ENCODE results near the gene ZNF214. TPM values are rescaled to one million over a fixed set of nuclear protein-coding genes. Genes with fewer than 3 reads are reported as not detected.
"Not testable (repeated sequence)": the region's sequence is repeated elsewhere in the genome, so short reads cannot be mapped to it uniquely, and the experiment has no call there.

ZNF214 gene
- total RNA-seq, 1 donor from 2014 or later: 0.77 TPM

DNA sequence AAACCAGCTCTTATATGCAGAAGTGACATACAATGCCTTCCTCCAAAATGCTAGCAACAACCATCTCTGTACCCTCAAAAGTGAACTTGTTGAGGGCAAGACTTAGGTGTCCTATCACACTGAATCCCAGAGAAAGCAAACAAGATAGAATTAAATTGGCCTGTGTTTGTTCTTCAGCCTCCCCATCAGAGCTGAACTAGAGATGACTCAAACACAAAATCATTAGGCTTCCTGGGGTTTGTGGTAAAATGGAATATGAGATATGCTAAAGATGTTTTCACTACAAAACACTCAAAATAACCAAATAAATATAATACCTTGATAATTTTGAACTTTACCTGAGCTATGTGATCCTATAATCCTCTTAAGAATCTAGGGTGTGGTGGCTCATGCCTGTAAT is 31.6 kb downstream of the ZNF214 start:
- DNase-seq (ENCODE audit: low read depth in 2 of 2): no peak

DNA sequence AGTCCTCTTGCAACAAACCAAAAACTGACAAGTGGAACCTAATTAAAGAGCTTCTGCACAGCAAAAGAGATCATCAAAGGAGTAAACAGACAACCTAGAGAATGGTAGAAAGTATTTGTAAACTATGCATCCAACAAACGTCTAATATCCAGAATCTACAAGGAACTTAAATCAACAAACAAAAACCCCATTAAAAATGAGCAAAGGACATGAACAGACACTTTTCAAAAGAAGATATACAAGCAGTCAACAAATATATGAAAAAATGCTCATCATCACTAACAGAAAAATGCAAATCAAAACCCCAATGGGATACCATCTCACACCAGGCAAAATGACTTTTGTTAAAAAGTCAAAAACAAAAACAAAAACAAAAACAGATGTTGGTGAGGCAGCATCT is 33.7 kb downstream of the ZNF214 start:
- no peak for DNase-seq (ENCODE audit: low read depth in 2 of 2)

DNA sequence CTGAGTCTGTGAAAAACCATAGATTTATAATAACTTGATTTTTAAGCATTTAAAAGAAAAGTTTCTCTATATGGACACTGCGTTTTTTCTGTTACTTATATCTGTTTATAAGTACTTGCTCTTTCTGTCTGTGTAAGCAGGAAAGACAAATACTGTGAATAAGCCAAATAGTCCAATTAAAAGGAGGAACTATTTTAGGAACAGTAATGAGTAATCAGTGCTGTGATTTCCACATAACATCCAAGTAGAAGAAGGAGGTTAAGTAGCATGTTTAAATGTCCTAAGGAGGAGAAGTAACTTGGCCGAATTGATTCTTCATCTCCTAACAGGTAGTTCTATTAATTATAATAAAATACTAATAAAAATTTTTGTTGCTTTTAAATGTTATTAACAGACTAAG is 40.8 kb downstream of the ZNF214 start:
- DNase-seq (ENCODE audit: low read depth in 2 of 2): no peak

DNA sequence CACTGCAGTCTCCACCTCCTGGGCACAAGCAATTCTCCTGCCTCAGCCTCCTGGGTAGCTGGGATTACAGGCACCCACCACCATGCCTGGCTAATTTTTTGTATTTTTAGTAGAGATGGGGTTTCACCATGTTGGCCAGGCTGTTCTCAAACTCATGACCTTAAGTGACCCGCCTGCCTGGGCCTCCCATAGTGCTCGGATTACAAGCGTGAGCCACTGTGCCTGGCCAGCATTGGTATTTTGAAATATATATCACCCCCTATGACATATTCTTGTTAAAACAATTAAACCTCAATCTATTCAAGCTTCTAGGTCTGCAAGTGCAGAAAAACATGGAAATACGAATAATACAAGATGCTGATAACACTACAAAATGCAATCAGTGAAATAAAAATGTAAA is 50.3 kb downstream of the ZNF214 start:
- not testable (repeated sequence) for DNase-seq (ENCODE audit: low read depth in 2 of 2)

DNA sequence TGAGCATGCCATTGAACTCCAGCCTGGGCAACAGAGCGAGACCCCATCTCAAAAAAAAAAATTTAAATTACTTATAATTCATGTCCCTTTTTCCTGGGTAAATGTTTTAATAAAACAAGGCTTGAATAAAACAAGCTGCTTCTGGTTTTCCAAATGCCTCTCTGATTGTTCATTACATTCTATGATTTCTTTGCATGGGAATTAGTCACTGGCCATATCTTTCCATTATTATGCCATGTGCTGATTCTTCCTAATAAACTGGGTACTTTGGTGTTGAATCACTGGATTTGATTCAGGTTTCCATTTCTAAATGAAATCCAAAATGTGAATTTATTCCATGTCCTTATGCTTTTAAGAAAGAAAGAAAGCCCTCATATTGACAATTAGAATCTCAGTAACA is 51.3 kb downstream of the ZNF214 start:
- no peak for DNase-seq (ENCODE audit: low read depth in 2 of 2)

DNA sequence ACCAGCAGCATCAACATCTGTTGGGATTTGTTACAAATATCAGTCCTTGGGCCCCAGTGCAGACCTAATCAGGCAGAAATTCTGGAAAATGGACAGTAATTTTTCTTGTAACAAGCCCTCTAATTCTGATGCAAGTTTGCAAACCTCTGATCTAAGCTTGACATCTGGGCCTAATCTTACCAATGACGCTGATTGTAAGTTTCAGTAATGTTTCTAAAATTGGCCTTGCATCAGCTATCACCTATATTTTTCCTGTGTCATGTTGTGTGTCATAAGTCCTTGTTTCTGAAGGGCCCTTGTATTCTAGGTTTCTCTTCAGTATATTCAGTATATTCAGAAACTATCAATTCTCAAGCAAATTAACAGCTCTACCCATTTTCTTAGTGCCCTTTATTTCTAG is 57.5 kb downstream of the ZNF214 start:
- DNase-seq (ENCODE audit: low read depth in 2 of 2): no peak

DNA sequence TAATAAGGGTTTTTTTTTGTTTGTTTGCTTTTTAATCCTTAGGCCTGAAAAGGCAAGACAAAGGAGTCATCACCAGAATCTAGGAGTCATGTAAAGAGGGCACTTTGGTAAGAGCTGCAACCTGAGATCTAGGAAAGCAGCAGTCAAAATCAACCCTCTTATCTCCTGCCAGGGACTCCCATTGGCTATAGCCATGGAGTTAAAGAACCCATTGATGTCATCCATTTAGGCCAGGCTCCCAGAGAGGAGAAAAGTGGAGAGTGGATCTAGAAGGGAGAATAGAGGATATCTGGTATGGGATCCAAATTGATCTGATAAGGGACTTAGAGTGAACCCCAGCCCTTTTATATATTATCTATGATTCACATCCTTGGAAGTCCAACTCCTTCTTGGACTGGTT is 58.0 kb downstream of the ZNF214 start:
- no peak for DNase-seq (ENCODE audit: low read depth in 2 of 2)

DNA sequence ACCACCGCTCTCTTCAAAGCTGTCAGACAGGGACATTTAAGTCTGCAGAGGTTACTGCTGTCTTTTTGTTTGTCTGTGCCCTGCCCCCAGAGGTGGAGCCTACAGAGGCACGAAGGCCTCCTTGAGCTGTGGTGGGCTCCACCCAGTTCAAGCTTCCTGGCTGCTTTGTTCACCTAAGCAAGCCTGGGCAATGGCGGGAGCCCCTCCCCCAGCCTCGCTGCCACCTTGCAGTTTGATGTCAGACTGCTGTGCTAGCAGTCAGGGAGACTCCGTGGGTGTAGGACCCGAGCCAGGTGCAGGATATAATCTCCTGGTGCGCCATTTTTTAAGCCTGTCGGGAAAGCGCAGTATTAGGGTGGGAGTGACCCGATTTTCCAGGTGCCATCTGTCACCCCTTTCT is 65.9 kb downstream of the ZNF214 start:
- not testable (repeated sequence) for DNase-seq (ENCODE audit: low read depth in 2 of 2)

Other genes starting within 250 kb of the ZNF214 start
- under 0.01 TPM in 2 replicates for gene OR2AG2, start 248.4 kb downstream of the ZNF214 start, total RNA-seq
- not detected in 2 replicates for gene OR2AG1, start 237.3 kb downstream of the ZNF214 start, total RNA-seq
- under 0.01 and 0.25 TPM in 2 replicates for gene OR6A2, start 220.7 kb downstream of the ZNF214 start, total RNA-seq
- not detected in 2 replicates for gene OR10A5, start 174.7 kb downstream of the ZNF214 start, total RNA-seq
- gene OR10A2, start 157.3 kb downstream of the ZNF214 start, total RNA-seq: not detected in 2 replicates
- gene OR10A4, start 143.7 kb downstream of the ZNF214 start, total RNA-seq: not detected in 2 replicates
- gene OR2D2, start 127.8 kb downstream of the ZNF214 start, total RNA-seq: 0.13 and 0.25 TPM in 2 replicates
- not detected in 2 replicates for gene OR2D3, start 99.3 kb downstream of the ZNF214 start, total RNA-seq
- gene ZNF215, start 93.9 kb downstream of the ZNF214 start, total RNA-seq: 1.3 TPM in 2 replicates
- under 0.01 TPM in 2 replicates for gene NLRP14, start 133 bp upstream of the ZNF214 start, total RNA-seq
- not detected in 2 replicates for gene RBMXL2, start 68.7 kb upstream of the ZNF214 start, total RNA-seq
- 0.77 and 1.6 TPM in 2 replicates for gene SYT9, start 231.6 kb upstream of the ZNF214 start, total RNA-seq

All from dermis microvascular lymphatic vessel endothelial cell (primary cell).